ENCODE results near the gene NFRKB. TPM values are rescaled to one million over a fixed set of nuclear protein-coding genes. Genes with fewer than 3 reads are reported as not detected.

Gene NFRKB
- total and polyA plus RNA-seq, 2 of the 8 experiments (the other 6 are each of a cell fraction or from before 2014, with no cell fraction given) = 17.0 to 31.0 TPM

- Histone ChIP-seq H2BK120ac (replicated peaks; ENCODE audit: low read depth, low read length) (no peak overlapping the region), H3K4ac (replicated peaks; ENCODE audit: insufficient read length, low read depth, low read length) (no peak overlapping the region), H4K91ac (replicated peaks; ENCODE audit: insufficient read length, low read length) (no peak overlapping the region), H3K23ac (ENCODE audit: insufficient read length) (no peak overlapping the region), H2AK5ac (ENCODE audit: low read depth, low read length) (0 out of 2 replicates have a peak overlapping the region, but pooled peaks have one; percentile 24), H3K4me2 (ENCODE audit: insufficient read depth in 1 of 2, low read depth in 2 of 2, low read length in 2 of 2) (peak overlapping the region; percentile 33 to 69; a peak in 3 of 4 replicates), H3K36me3 (ENCODE audit: control insufficient read depth in 2 of 4, insufficient read depth in 4 of 4, low read length in 3 of 4) (peaks cover 17 to 43% (median 33%) of the 10 kb centered on the region in 4 experiments), H2BK12ac (ENCODE audit: low read depth, low read length) (peak overlapping the region; percentile 80; the same call in 1 of the 2 replicates), H4K20me1 (replicated peaks in 1 of 2; ENCODE audit: control insufficient read depth in 1 of 2, insufficient read depth in 2 of 2, low read length in 2 of 2) (peaks cover 0 to 1% of the 10 kb centered on the region in 2 experiments), H3K18ac (ENCODE audit: extremely low read depth, low read length) (no peak overlapping the region), H2BK20ac (ENCODE audit: low read length) (no peak overlapping the region), H2AFZ (ENCODE audit: low read length) (no peak overlapping the region), H4K5ac (ENCODE audit: insufficient read length, low read depth, low read length) (no peak overlapping the region), H3K4me1 (replicated peaks in 1 of 4; ENCODE audit: control insufficient read depth in 3 of 4, insufficient read depth in 4 of 4, low read length in 3 of 4) (peaks cover 2 to 5% (median 4%) of the 10 kb centered on the region in 4 experiments; a peak in 6 of 7 replicates), H3K9ac (replicated peaks in 1 of 4; ENCODE audit: extremely low read depth in 1 of 4, low read depth in 3 of 4, low read length in 3 of 4) (no peak overlapping the region), H2BK15ac (ENCODE audit: low read length) (no peak overlapping the region), H4K8ac (ENCODE audit: extremely low read depth, insufficient read depth, low read length) (no peak overlapping the region), H3K56ac (replicated peaks; ENCODE audit: insufficient read length, low read depth, low read length) (no peak overlapping the region), H3K14ac (ENCODE audit: insufficient read length) (no peak overlapping the region), H2BK5ac (ENCODE audit: low read depth, low read length) (peak overlapping the region; percentile 82; the same call in 1 of the 2 replicates), H3K79me1 (ENCODE audit: low read depth, low read length) (no peaks in the 10 kb centered on the region), H3K9me3 (ENCODE audit: insufficient read depth in 2 of 2, low read depth in 1 of 2, low read length in 1 of 2) (no peaks in the 10 kb centered on the region), H3K27ac (ENCODE audit: low read depth, low read length) (peak overlapping the region; percentile 44; the same call in 1 of the 2 replicates), H3K79me2 (ENCODE audit: control insufficient read depth in 1 of 2, insufficient read depth in 2 of 2, low read length in 2 of 2) (no peaks in the 10 kb centered on the region), H3K27me3 (replicated peaks in 1 of 4; ENCODE audit: control insufficient read depth in 3 of 4, extremely low read depth in 1 of 4, insufficient read depth in 3 of 4, low read length in 3 of 4) (no peaks in the 10 kb centered on the region), H3K23me2 (ENCODE audit: low read depth, low read length) (no peaks in the 10 kb centered on the region), H3K4me3 (ENCODE audit: extremely low read depth in 1 of 4, insufficient read depth in 2 of 4, low read depth in 3 of 4, low read length in 4 of 4) (no peak overlapping the region)
- FAIRE-seq (no peak), DNase-seq (ENCODE audit: low read depth in 1 of 2, low spot score in 2 of 2) (peak in 1 of 2 experiments; percentile 51)
- ChIA-PET POLR2A (ENCODE audit: partially characterized antibody) (interaction anchor here (1.1 kb wide), 1 partner anchor 8 kb away, joined by 3 read pairs; no protein-coding TSS in a partner anchor), CTCF (ENCODE audit: partially characterized antibody) (interaction anchor here (0.6 to 2.7 kb wide), 10 partner anchors 11 to 978 kb away, joined by 3 to 10 read pairs (median 3); no protein-coding TSS in a partner anchor)
- 77% methylated on average over 16 of the region's 16 CpGs; no CpG with 5 or more reads in 1 of the 2 experiments for WGBS, 2 experiments (ENCODE audit: extremely low coverage in 1 of 2, insufficient coverage in 1 of 2, insufficient read length in 1 of 2, insufficient replicate concordance in 2 of 2, low coverage in 1 of 2, low lambda C conversion rate in 2 of 2, missing lambda C conversion rate in 1 of 2)
- TF ChIP-seq JUND (IDR thresholded peaks at IDR 0.05; ENCODE audit: low read length) (peak; percentile 85), TEAD4 (IDR thresholded peaks at IDR 0.05; ENCODE audit: low read depth, low read length) (peak; percentile 88), ATF3 (IDR thresholded peaks at IDR 0.05; ENCODE audit: insufficient read depth, low read depth, low read length) (no peak)
Measured at GRCh38 chr11:129861702-129862522, 33.5 kb downstream of the NFRKB start.
